IMR-90 (cell line): ENCODE measurements around the gene RPS13.

Experiments used
- BHLHE40 ChIP-seq: fragments of 150-350 bp; IDR thresholded peaks from 2 replicates; pipeline ENCODE4 v1.6.1; 2016; ENCODE audit warnings: mild to moderate bottlenecking, low read depth, low read length
- CTCF ChIP-seq: conservative IDR thresholded peaks from 2 replicates; pipeline ENCODE4 v1.5.1; 2012; ENCODE audit warnings: mild to moderate bottlenecking, low read depth, low read length, improper control_type of control experiment
- POLR2A ChIP-seq: IDR thresholded peaks from 2 replicates; pipeline ENCODE4 v1.6.1; 2012; ENCODE audit warnings: mild to moderate bottlenecking, low read depth, low read length
- RAD21 ChIP-seq: IDR thresholded peaks from 2 replicates; pipeline ENCODE4 v1.6.1; 2012; ENCODE audit warnings: low read length, improper control_type of control experiment
- RFX5 ChIP-seq: IDR thresholded peaks from 2 replicates; pipeline ENCODE4 v1.8.0; 2012; ENCODE audit warnings: low read depth, mild to moderate bottlenecking, low read length, moderate library complexity
- SMC3 ChIP-seq: fragments of 150-350 bp; IDR thresholded peaks from 2 replicates; pipeline ENCODE4 v1.6.1; 2016; ENCODE audit warnings: low read depth, mild to moderate bottlenecking, antibody characterized with exemption, low read length, moderate library complexity
- USF2 ChIP-seq: fragments of 150-350 bp; IDR thresholded peaks from 2 replicates; pipeline ENCODE4 v1.6.1; 2017; ENCODE audit warnings: mild to moderate bottlenecking, antibody characterized with exemption, low read length, low read depth

- no peak for TF ChIP-seq POLR2A
- no peak for TF ChIP-seq CTCF
- no peak for TF ChIP-seq SMC3
- no peak for TF ChIP-seq RAD21
- TF ChIP-seq BHLHE40, result no peak
- TF ChIP-seq USF2, result no peak
- TF ChIP-seq RFX5, result no peak
Measured at GRCh38 chr11:17067417-17067816, 10.1 kb downstream of the RPS13 start.
